Activated naive CD4-positive, alpha-beta T cell treated with anti-CD3 and anti-CD28 coated beads, Interleukin-2, amount 10 ng/mL, durations not matched to agents 7 days and 5 days (primary cell): Measurements from ENCODE around the gene COQ7.

Experiments used
- CTCF ChIA-PET: fragments of 350-600 bp; sonication (Branson Sonifier 250); formaldehyde crosslinking; loops from one replicate; lab custom pipeline; 2021; ENCODE audit warnings: antibody characterized with exemption; lab: Charles Lee
- DNase-seq: peaks from one replicate; pipeline ENCODE4 v3.0.0-alpha.2; 2020
- H3K27ac Mint-ChIP-seq: one replicate; pipeline ENCODE4 v1.8.0; 2021; ENCODE audit warnings: mild to moderate bottlenecking, moderate library complexity, mixed read lengths
- H3K27me3 Mint-ChIP-seq: one replicate; pipeline ENCODE4 v1.8.0; 2021; ENCODE audit warnings: mild to moderate bottlenecking, mixed read lengths
- H3K36me3 Mint-ChIP-seq: one replicate; pipeline ENCODE4 v1.8.0; 2021; ENCODE audit warnings: mixed read lengths
- H3K4me1 Mint-ChIP-seq: one replicate; pipeline ENCODE4 v1.8.0; 2021; ENCODE audit warnings: mixed read lengths
- H3K4me3 Mint-ChIP-seq: one replicate; pipeline ENCODE4 v1.8.0; 2021; ENCODE audit warnings: mild to moderate bottlenecking, moderate library complexity, mixed read lengths
- H3K9me3 Mint-ChIP-seq: one replicate; pipeline ENCODE4 v1.8.0; 2021; ENCODE audit warnings: mixed read lengths

The COQ7 gene

DNA sequence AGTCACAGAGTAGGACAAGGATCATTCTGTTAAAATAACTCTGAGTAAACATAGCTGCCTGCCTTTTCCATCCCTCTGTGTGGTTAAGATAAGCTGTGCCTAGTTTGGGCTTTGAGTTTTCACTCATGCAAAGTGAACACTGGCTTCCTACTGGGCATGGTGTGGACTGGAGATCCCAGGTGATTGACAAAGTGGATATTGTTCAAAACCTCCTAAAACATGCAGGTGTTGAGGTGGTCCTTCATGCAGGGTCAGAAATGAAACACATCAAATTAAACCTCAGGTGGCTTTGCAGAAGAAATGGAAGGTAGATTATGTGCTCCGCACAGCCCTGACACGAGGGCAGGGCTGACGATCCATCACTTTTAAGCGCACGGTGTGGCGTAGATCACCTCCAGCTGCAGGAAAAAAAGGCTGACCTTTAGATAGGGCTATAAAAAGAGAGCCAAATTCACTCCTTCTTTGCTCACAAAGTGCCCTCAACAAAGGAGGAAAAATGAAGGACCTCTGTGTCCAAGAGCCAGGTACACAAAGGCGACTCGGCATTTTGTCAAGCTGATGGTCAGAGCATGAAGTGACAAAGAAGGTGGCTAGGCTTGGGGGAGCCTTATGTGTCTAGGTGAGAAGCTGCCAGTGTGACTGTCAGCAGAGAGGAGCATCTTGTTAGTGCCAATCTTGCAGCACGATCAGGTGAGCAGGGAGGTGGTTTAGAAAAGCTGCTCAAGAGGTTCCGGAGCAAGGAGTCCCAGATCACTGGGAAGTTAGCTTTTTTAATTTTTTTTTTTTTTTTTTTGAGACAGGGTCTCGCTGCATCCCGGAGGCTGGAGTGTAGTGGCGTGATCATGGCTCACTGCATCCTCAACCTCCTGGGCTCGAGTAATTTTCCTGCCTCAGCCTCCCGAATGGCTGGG, 26.5 kb downstream of the COQ7 start:
- CTCF ChIA-PET, result interaction anchor here (0.9 kb wide), 1 partner anchor 21 kb away, joined by 4 read pairs; no protein-coding TSS in a partner anchor

GRCh38 chr16:19094542-19095365, 27.3 kb downstream of the COQ7 start:
- no peaks in the 10 kb centered on the region for H3K36me3 Mint-ChIP-seq
- no peak for DNase-seq
- CTCF ChIA-PET, result interaction anchor here (0.8 to 1.6 kb wide), 4 partner anchors 9 to 408 kb away, joined by 3 to 11 read pairs (median 4); no protein-coding TSS in a partner anchor
- H3K4me3 Mint-ChIP-seq, result no peak overlapping the region
- peaks cover 9% of the 10 kb centered on the region for H3K9me3 Mint-ChIP-seq
- peaks cover 12% of the 10 kb centered on the region for H3K27me3 Mint-ChIP-seq
- peaks cover 5% of the 10 kb centered on the region for H3K4me1 Mint-ChIP-seq
- peak overlapping the region; percentile 50 for H3K27ac Mint-ChIP-seq

More for the DNA sequence above, 26.5 kb downstream of the COQ7 start:
- no peak for DNase-seq
- no peak overlapping the region for H3K4me3 Mint-ChIP-seq
- peaks cover 9% of the 10 kb centered on the region for H3K9me3 Mint-ChIP-seq
- peaks cover 5% of the 10 kb centered on the region for H3K4me1 Mint-ChIP-seq
- H3K36me3 Mint-ChIP-seq, result no peaks in the 10 kb centered on the region
- no peak overlapping the region for H3K27ac Mint-ChIP-seq
- peaks cover 17% of the 10 kb centered on the region for H3K27me3 Mint-ChIP-seq

DNA sequence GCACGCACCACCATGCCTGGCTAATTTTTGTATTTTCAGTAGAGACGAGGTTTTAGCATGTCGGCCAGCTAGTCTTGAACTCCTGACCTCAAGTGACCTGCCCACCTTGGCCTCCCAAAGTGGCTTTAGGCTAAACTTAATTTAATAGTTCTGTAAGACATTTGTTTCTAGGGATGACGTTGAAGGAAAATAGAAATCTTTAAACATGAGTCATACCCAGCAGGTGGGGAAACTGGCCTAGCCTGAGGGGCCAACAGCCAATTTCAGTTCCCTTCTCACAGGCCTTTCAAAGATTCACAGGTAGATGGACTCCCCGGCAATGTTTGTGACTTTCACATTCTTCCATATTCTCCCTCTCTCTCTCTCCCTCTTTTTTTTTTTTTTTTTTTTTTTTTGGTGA, 28.2 kb downstream of the COQ7 start:
- Mint-ChIP-seq H3K27ac (peak overlapping the region; percentile 45), H3K4me1 (peaks cover 5% of the 10 kb centered on the region), H3K27me3 (peaks cover 11% of the 10 kb centered on the region), H3K9me3 (peaks cover 9% of the 10 kb centered on the region), H3K36me3 (no peaks in the 10 kb centered on the region), H3K4me3 (no peak overlapping the region)
- CTCF ChIA-PET, result interaction anchor here (0.8 to 1.6 kb wide), 2 partner anchors 10 to 407 kb away, joined by 5 to 11 read pairs; no protein-coding TSS in a partner anchor
- no peak for DNase-seq

DNA sequence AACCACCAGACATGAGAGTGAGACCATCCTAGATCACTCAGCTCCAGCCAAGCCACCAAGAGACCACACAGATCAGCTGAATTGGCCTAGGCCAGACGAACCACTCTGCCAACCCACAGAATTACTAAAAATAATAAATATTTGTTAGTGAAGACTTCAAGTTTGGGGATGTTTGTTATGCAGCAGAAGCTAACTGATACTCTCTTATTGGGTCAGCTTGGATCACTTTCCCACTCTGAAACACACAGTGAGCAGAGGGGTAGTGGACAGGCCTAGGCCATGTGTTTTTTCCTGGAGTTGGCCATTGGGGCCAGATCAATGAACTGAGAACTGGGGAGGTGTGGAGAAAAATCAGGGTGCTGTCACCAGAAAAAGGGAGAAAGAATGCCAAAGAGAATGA, 30.8 kb downstream of the COQ7 start:
- no peak for DNase-seq
- Mint-ChIP-seq H3K27me3 (peaks cover 5% of the 10 kb centered on the region), H3K36me3 (no peaks in the 10 kb centered on the region), H3K4me1 (peaks cover 5% of the 10 kb centered on the region), H3K4me3 (no peak overlapping the region), H3K27ac (no peak overlapping the region), H3K9me3 (peaks cover 7% of the 10 kb centered on the region)
- CTCF ChIA-PET, result interaction anchor here (1.0 kb wide), 1 partner anchor 12 kb away, joined by 4 read pairs; no protein-coding TSS in a partner anchor

DNA sequence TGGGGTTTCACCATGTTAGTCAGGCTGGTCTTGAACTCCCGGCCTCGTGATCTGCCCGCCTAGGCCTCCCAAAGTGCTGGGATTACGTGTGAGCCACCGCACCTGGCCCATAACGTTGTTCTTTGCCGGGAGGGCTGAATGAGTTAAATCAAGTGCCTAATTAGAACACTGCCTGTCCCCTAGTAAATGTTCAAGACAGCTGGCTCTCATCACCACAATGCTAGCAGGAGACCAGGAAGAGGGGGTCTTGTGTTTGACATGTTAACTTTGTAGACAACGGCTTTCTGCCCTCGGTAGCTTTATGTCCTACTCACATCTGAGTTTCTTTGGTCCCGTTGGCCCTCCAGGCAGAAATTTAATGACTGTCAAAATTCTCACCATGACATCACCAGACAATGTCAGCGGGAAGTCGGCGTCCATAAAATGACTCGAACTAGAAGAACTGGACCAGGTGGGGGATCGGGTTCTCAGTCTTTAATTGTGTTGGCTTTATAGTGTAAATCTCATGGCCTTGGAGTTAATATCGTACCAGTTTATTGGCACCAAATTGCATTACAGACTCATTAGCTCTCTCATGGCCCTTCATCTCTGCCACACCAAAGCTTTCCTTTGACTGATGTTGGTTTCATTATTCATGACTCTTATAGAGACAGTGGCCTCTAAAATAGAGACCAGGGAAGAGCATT, 34.9 kb downstream of the COQ7 start:
- DNase-seq, result no peak
- H3K4me1 Mint-ChIP-seq, result no peaks in the 10 kb centered on the region
- H3K27me3 Mint-ChIP-seq, result peaks cover 13% of the 10 kb centered on the region
- CTCF ChIA-PET, result interaction anchor here (1.1 kb wide), 1 partner anchor 77 kb away, joined by 3 read pairs; no protein-coding TSS in a partner anchor
- no peak overlapping the region for H3K27ac Mint-ChIP-seq
- H3K9me3 Mint-ChIP-seq, result peaks cover 7% of the 10 kb centered on the region
- H3K36me3 Mint-ChIP-seq, result no peaks in the 10 kb centered on the region
- no peak overlapping the region for H3K4me3 Mint-ChIP-seq

- CTCF ChIA-PET, result no interaction called here
- Mint-ChIP-seq H3K9me3 (no peaks in the 10 kb centered on the region), H3K4me1 (no peaks in the 10 kb centered on the region), H3K27ac (no peak overlapping the region), H3K36me3 (no peaks in the 10 kb centered on the region), H3K4me3 (no peak overlapping the region), H3K27me3 (peaks cover 19% of the 10 kb centered on the region)
- DNase-seq, result no peak
Measured at GRCh38 chr16:19104607-19105006, 37.2 kb downstream of the COQ7 start.

- no peaks in the 10 kb centered on the region for H3K4me1 Mint-ChIP-seq
- CTCF ChIA-PET, result no interaction called here
- no peak overlapping the region for H3K27ac Mint-ChIP-seq
- no peak for DNase-seq
- no peaks in the 10 kb centered on the region for H3K36me3 Mint-ChIP-seq
- H3K9me3 Mint-ChIP-seq, result no peaks in the 10 kb centered on the region
- H3K27me3 Mint-ChIP-seq, result peaks cover 19% of the 10 kb centered on the region
- no peak overlapping the region for H3K4me3 Mint-ChIP-seq
Measured at GRCh38 chr16:19105131-19105530, 37.7 kb downstream of the COQ7 start.

GRCh38 chr16:19105891-19106624, 38.6 kb downstream of the COQ7 start:
- no peaks in the 10 kb centered on the region for H3K36me3 Mint-ChIP-seq
- no peak overlapping the region for H3K4me3 Mint-ChIP-seq
- H3K4me1 Mint-ChIP-seq, result no peaks in the 10 kb centered on the region
- no peaks in the 10 kb centered on the region for H3K9me3 Mint-ChIP-seq
- no peak for DNase-seq
- peaks cover 24% of the 10 kb centered on the region for H3K27me3 Mint-ChIP-seq
- H3K27ac Mint-ChIP-seq, result no peak overlapping the region
- CTCF ChIA-PET, result interaction anchor here (0.9 kb wide), 1 partner anchor 19 kb away, joined by 3 read pairs; no protein-coding TSS in a partner anchor

GRCh38 chr16:19106625-19107020, 39.2 kb downstream of the COQ7 start:
- Mint-ChIP-seq H3K27me3 (peaks cover 26% of the 10 kb centered on the region), H3K27ac (no peak overlapping the region), H3K4me1 (no peaks in the 10 kb centered on the region), H3K36me3 (no peaks in the 10 kb centered on the region), H3K9me3 (no peaks in the 10 kb centered on the region), H3K4me3 (no peak overlapping the region)
- CTCF ChIA-PET, result interaction anchor here (0.9 to 1.1 kb wide), 2 partner anchors 19 to 21 kb away, joined by 3 read pairs; no protein-coding TSS in a partner anchor
- DNase-seq, result no peak

DNA sequence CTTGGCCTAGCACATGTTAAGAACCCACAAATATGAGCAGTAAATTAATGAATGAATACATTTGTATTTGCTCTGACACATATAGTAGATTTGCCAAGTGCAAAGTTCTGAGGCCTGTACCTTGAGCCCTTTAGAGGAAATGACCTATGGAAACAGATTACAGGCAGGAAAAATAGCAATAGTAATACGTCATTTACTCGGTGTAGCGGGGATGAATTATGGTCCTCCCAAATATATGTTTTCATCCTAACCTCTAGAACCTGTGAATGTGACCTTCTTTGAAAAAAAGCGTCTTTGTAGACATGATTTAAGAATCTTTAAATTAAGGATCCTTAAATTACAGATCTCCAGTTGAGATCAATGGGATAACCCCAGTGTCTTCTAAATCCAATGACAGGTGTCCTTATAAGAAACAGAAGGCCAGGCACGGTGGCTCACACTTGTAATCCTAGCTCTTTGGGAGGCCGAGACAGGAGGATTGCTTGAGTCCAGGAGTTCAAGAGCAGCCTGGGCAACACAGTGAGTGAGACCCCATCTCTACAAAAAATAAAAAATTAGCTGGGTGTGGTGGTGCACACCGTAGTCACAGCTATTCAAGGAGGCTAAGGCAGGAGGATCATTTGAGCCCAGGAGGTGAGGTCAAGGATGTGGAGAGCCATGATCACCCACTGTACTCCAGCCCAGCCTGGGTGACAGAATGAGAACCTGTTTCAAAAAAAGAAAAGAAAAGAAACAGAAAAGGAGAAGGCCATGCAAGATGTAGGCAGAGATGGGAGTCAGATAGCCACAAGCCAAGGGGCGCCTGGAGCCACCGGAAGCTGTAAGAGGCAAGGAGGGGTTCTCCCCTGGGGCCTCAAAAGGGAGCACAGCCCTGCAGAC, 41.2 kb downstream of the COQ7 start:
- peaks cover 46% of the 10 kb centered on the region for H3K27me3 Mint-ChIP-seq
- H3K27ac Mint-ChIP-seq, result no peak overlapping the region
- CTCF ChIA-PET, result interaction anchor here (1.6 kb wide), 1 partner anchor 22 kb away, joined by 4 read pairs; no protein-coding TSS in a partner anchor
- H3K36me3 Mint-ChIP-seq, result no peaks in the 10 kb centered on the region
- DNase-seq, result no peak
- H3K4me1 Mint-ChIP-seq, result peaks cover 2% of the 10 kb centered on the region
- H3K4me3 Mint-ChIP-seq, result no peak overlapping the region
- no peaks in the 10 kb centered on the region for H3K9me3 Mint-ChIP-seq

DNA sequence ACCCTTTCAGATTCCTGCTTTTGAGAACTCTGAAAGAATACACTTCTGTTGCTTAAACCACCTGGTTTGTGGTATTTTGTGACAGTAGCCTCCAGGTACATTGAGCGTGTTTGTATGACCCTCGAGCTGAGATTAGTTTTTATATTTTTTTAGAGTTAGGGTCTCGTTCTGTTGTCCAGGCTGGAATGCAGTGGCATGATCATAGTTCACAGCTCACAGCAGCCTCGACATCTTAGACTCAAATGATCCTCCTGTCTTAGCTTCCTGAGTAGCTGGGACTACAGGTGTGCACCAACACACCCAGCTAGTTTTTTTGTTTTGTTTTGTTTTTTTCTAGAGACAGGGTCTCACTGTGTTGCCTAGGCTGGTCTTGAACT, 41.9 kb downstream of the COQ7 start:
- Mint-ChIP-seq H3K4me3 (no peak overlapping the region), H3K4me1 (peaks cover 2% of the 10 kb centered on the region), H3K36me3 (no peaks in the 10 kb centered on the region), H3K27me3 (peaks cover 52% of the 10 kb centered on the region), H3K27ac (no peak overlapping the region), H3K9me3 (no peaks in the 10 kb centered on the region)
- CTCF ChIA-PET, result interaction anchor here (1.6 kb wide), 1 partner anchor 23 kb away, joined by 4 read pairs; no protein-coding TSS in a partner anchor
- no peak for DNase-seq

- CTCF ChIA-PET, result no interaction called here
- Mint-ChIP-seq H3K4me3 (no peak overlapping the region), H3K4me1 (peaks cover 2% of the 10 kb centered on the region), H3K36me3 (no peaks in the 10 kb centered on the region), H3K27ac (no peak overlapping the region), H3K27me3 (peaks cover 58% of the 10 kb centered on the region), H3K9me3 (no peaks in the 10 kb centered on the region)
- DNase-seq, result no peak
Measured at GRCh38 chr16:19110537-19111360, 43.3 kb downstream of the COQ7 start.
